GM12878 (cell line): Measurements from ENCODE around the gene ELAVL4. TPM values are rescaled to one million over a fixed set of nuclear protein-coding genes. Genes with fewer than 3 reads are reported as not detected.

ENCODE experiments used
- ATAC-seq: fragments of 200-7000 bp; cut with Tn5 transposase; 3 replicates; pipeline ENCODE4 v1.9.1; 2020; ENCODE audit warnings: mild to moderate bottlenecking, moderate library complexity
- BruUV-seq: library from RNA; stranded (reverse); fragments of 400-500 nt; replicated peaks from 2 replicates; lab custom pipeline; 2021; lab: Mats Ljungman, UMichigan
- CTCF ChIA-PET: fragments of 300-600 bp; sonication (Branson Sonifier 250); formaldehyde crosslinking; extraction: SDS; loops from one replicate; lab custom pipeline; 2021; ENCODE audit warnings: inconsistent platforms; lab: Yijun Ruan, JAX
- POLR2A ChIA-PET: fragments of 350-600 bp; formaldehyde crosslinking; extraction: SDS; loops from one replicate; lab custom pipeline; 2021; ENCODE audit warnings: inconsistent platforms; lab: Charles Lee
- RAD21 ChIA-PET: fragments of 300-600 bp; sonication (Branson Sonifier 250); formaldehyde crosslinking; loops from one replicate; lab custom pipeline; 2023; ENCODE audit warnings: antibody characterized with exemption; ENCODE audit not compliant: unreplicated experiment; lab: Charles Lee
- SMC1A ChIA-PET: fragments of 300-600 bp; sonication (Branson Sonifier 250); formaldehyde crosslinking; loops from one replicate; lab custom pipeline; 2023; ENCODE audit not compliant: unreplicated experiment, uncharacterized antibody; lab: Charles Lee
- DNase-seq: peaks from one replicate; pipeline ENCODE4 v3.0.0-alpha.2; 2011; ENCODE audit warnings: low read depth, low spot score
- FAIRE-seq: peaks from 3 replicates; lab custom pipeline; 2011; peaks lifted over from hg19 to GRCh38; lab: Jason Lieb, UNC
- H2AFZ ChIP-seq: 2 replicates; pipeline ENCODE4 v1.6.0; 2011; ENCODE audit warnings: low read depth, low read length, control low read depth; ENCODE audit not compliant: control insufficient read depth
- H3K27ac ChIP-seq: 2 replicates; pipeline ENCODE4 v1.5.1; 2011; ENCODE audit warnings: control low read depth; ENCODE audit not compliant: control insufficient read depth, insufficient read depth
- H3K27me3 ChIP-seq, 2 experiments: replicated peaks in 1 of 2; 2 replicates each; pipeline versions ENCODE4 v1.6.0 to v1.6.1; 2011; ENCODE audit warnings: low read length in 1 of 2; ENCODE audit not compliant: control insufficient read depth in 2 of 2, insufficient read depth in 2 of 2
- H3K36me3 ChIP-seq, 2 experiments: 2 replicates each; pipeline ENCODE4 v1.5.1; 2011; ENCODE audit warnings: low read length in 1 of 2; ENCODE audit not compliant: control insufficient read depth in 2 of 2, insufficient read depth in 2 of 2
- H3K4me1 ChIP-seq: 2 replicates; pipeline ENCODE4 v1.6.1; 2011; ENCODE audit warnings: mild to moderate bottlenecking, low read length, moderate library complexity, mixed read lengths; ENCODE audit not compliant: control insufficient read depth, insufficient read depth
- H3K4me2 ChIP-seq: 2 replicates; pipeline ENCODE4 v1.6.0; 2011; ENCODE audit warnings: control low read depth; ENCODE audit not compliant: control insufficient read depth, insufficient read depth
- H3K4me3 ChIP-seq: fragments of 200-600 bp; sonication (generic); 2 replicates; pipeline ENCODE4 v1.5.1; 2016
- H3K79me2 ChIP-seq: 2 replicates; pipeline ENCODE4 v1.6.0; 2011; ENCODE audit warnings: low read length; ENCODE audit not compliant: control insufficient read depth, insufficient read depth
- H3K9ac ChIP-seq: 2 replicates; pipeline ENCODE4 v1.8.0; 2011; ENCODE audit warnings: low read length, control low read depth, mixed read lengths; ENCODE audit not compliant: control insufficient read depth, insufficient read depth
- H3K9me3 ChIP-seq: replicated peaks from 3 replicates; pipeline ENCODE4 v1.5.1; 2011; ENCODE audit warnings: mild to moderate bottlenecking, low read length; ENCODE audit not compliant: control insufficient read depth, insufficient read depth
- H4K20me1 ChIP-seq: 2 replicates; pipeline ENCODE4 v1.6.0; 2011; ENCODE audit not compliant: control insufficient read depth, insufficient read depth
- ATF7 ChIP-seq: fragments of 450-650 bp; IDR thresholded peaks from 2 replicates; pipeline ENCODE4 v1.6.1; 2016; ENCODE audit warnings: low read depth, mild to moderate bottlenecking
- BCL3 ChIP-seq: IDR thresholded peaks from 2 replicates; pipeline ENCODE4 v1.6.1; 2011; ENCODE audit warnings: borderline replicate concordance, low read depth, mild to moderate bottlenecking, moderate library complexity, low read length; ENCODE audit not compliant: insufficient read depth, poor library complexity, severe bottlenecking
- CBX5 ChIP-seq: sonication (generic); IDR thresholded peaks from 2 replicates; pipeline ENCODE4 v1.6.1; 2016; ENCODE audit warnings: low read depth, moderate library complexity, mild to moderate bottlenecking, inconsistent platforms
- CHD1 ChIP-seq: IDR thresholded peaks from 2 replicates; pipeline ENCODE4 v1.6.1; 2012; ENCODE audit warnings: low read depth, low read length, improper control_type of control experiment
- DPF2 ChIP-seq: fragments of 450-650 bp; IDR thresholded peaks from 2 replicates; pipeline ENCODE4 v1.6.1; 2017; ENCODE audit warnings: mild to moderate bottlenecking
- EZH2 ChIP-seq: IDR thresholded peaks from 2 replicates; pipeline ENCODE4 v1.6.1; 2012; ENCODE audit warnings: low read depth, mild to moderate bottlenecking, control low read depth, inconsistent platforms, low read length, borderline replicate concordance; ENCODE audit not compliant: control insufficient read depth
- MYC ChIP-seq: IDR thresholded peaks from 2 replicates; pipeline ENCODE4 v1.6.1; 2011; ENCODE audit warnings: mild to moderate bottlenecking, low read length, moderate library complexity, inconsistent platforms; ENCODE audit not compliant: insufficient read depth, insufficient replicate concordance, insufficient read length, severe bottlenecking
- NFIC ChIP-seq: IDR thresholded peaks from 2 replicates; pipeline ENCODE4 v1.6.1; 2012; ENCODE audit warnings: low read depth, mild to moderate bottlenecking, inconsistent platforms, low read length, moderate library complexity
- NFYA ChIP-seq: IDR thresholded peaks from 2 replicates; pipeline ENCODE4 v1.6.1; 2011; ENCODE audit warnings: low read depth, mild to moderate bottlenecking, low read length, improper control_type of control experiment, borderline replicate concordance
- PML ChIP-seq: IDR thresholded peaks from 2 replicates; pipeline ENCODE4 v1.6.1; 2012; ENCODE audit warnings: low read length, inconsistent platforms
- SUZ12 ChIP-seq: fragments of 200-600 bp; sonication (generic); IDR thresholded peaks from one replicate; pipeline ENCODE4 v1.6.1; 2018; ENCODE audit warnings: antibody characterized with exemption, mild to moderate bottlenecking; ENCODE audit not compliant: unreplicated experiment
- YY1 ChIP-seq: IDR thresholded peaks from 2 replicates; pipeline ENCODE4 v1.6.1; 2011; ENCODE audit warnings: low read depth, mild to moderate bottlenecking, low read length
- ZNF622 ChIP-seq: fragments of 450-650 bp; IDR thresholded peaks from 2 replicates; pipeline ENCODE4 v1.6.1; 2017; ENCODE audit warnings: mild to moderate bottlenecking, inconsistent platforms
- ZZZ3 ChIP-seq: IDR thresholded peaks from 2 replicates; pipeline ENCODE4 v1.6.1; 2011; ENCODE audit warnings: low read depth; ENCODE audit not compliant: control insufficient read depth, insufficient read length
- WGBS: methylation state at CpG from one replicate; pipeline ENCODE4 v1.1.6; 2016; ENCODE audit warnings: low lambda C conversion rate; ENCODE audit not compliant: insufficient replicate concordance, insufficient coverage; ENCODE audit errors: missing lambda C conversion rate; 5-methylcytosine and 5-hydroxymethylcytosine counted together
- in situ Hi-C: fragments of 300-500 bp; cut with MboI; formaldehyde crosslinking; loops from 9 replicates; pipeline ENCODE4 v1.14.3; 2018; ENCODE audit warnings: mixed read lengths
- intact Hi-C: fragments of 100-400 bp; cut with micrococcal nuclease; formaldehyde crosslinking; loops from one replicate; pipeline ENCODE4 v1.14.2; 2022; ENCODE audit not compliant: unreplicated experiment
- polyA plus RNA-seq, 11 experiments: library from polyadenylated mRNA; depleted of rRNA in 4 of 11; unstranded in 6 of 11; stranded (reverse) in 5 of 11; fragments of >200 nt; fragmentation: Nextera tagmentation in 4 of 11; fragmentation: Illumina TruSeq in 1 of 11; extraction: Ambion mirVana in 4 of 11; extraction: Trizol in 1 of 11; gene quantifications; 1 replicate in 1 of 11; 2 replicates in 10 of 11; pipeline versions ENCODE4 v1.2.1 to v1.2.3, GENCODE V29; 2011 to 2016; ENCODE audit warnings: inconsistent platforms in 2 of 11, missing spikeins in 2 of 11, low read depth in 1 of 11
- total RNA-seq, 4 experiments: library from RNA; depleted of rRNA in 3 of 4; stranded (reverse); fragments of >200 nt in 3 of 4; fragmentation: Illumina TruSeq in 1 of 4; extraction: Trizol in 1 of 4; gene quantifications; 2 replicates each; pipeline versions ENCODE4 v1.2.1 to v1.2.3, GENCODE V29; 2013 to 2021
- TF ChIP-seq, protein P1 (sequence below): fragments of 450-650 bp; IDR thresholded peaks from 2 replicates; pipeline ENCODE4 v1.6.1; 2016; ENCODE audit warnings: mild to moderate bottlenecking
- TF ChIP-seq, protein P2 (sequence below): fragments of 450-650 bp; IDR thresholded peaks from 2 replicates; pipeline ENCODE4 v1.6.1; 2016; ENCODE audit warnings: mild to moderate bottlenecking, moderate library complexity, borderline replicate concordance

The ELAVL4 gene
- total and polyA plus RNA-seq, 10 of the 15 experiments (the other 5 are each of a cell fraction or from before 2014, with no cell fraction given) = 0.10 to 0.53 (median 0.17) TPM; not detected in 6

GRCh38 chr1:50139339-50140181 lies 30.8 kb downstream of the ELAVL4 start:
- POLR2A ChIA-PET = no interaction called here
- intact Hi-C loops (no loop called here), in situ Hi-C loops (no loop called here)
- CTCF ChIA-PET = no interaction called here
- TF ChIP-seq BCL3 (no peak), ATF7 (no peak), CHD1 (no peak), NFIC (no peak), ZNF622 (no peak), NFYA (no peak), ZZZ3 (no peak), EZH2 (no peak), DPF2 (no peak), CBX5 (no peak), YY1 (no peak), PML (no peak), MYC (no peak), SUZ12 (no peak)
- TF ChIP-seq, protein P1, sequence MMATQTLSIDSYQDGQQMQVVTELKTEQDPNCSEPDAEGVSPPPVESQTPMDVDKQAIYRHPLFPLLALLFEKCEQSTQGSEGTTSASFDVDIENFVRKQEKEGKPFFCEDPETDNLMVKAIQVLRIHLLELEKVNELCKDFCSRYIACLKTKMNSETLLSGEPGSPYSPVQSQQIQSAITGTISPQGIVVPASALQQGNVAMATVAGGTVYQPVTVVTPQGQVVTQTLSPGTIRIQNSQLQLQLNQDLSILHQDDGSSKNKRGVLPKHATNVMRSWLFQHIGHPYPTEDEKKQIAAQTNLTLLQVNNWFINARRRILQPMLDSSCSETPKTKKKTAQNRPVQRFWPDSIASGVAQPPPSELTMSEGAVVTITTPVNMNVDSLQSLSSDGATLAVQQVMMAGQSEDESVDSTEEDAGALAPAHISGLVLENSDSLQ = no peak
- TF ChIP-seq, protein P2, sequence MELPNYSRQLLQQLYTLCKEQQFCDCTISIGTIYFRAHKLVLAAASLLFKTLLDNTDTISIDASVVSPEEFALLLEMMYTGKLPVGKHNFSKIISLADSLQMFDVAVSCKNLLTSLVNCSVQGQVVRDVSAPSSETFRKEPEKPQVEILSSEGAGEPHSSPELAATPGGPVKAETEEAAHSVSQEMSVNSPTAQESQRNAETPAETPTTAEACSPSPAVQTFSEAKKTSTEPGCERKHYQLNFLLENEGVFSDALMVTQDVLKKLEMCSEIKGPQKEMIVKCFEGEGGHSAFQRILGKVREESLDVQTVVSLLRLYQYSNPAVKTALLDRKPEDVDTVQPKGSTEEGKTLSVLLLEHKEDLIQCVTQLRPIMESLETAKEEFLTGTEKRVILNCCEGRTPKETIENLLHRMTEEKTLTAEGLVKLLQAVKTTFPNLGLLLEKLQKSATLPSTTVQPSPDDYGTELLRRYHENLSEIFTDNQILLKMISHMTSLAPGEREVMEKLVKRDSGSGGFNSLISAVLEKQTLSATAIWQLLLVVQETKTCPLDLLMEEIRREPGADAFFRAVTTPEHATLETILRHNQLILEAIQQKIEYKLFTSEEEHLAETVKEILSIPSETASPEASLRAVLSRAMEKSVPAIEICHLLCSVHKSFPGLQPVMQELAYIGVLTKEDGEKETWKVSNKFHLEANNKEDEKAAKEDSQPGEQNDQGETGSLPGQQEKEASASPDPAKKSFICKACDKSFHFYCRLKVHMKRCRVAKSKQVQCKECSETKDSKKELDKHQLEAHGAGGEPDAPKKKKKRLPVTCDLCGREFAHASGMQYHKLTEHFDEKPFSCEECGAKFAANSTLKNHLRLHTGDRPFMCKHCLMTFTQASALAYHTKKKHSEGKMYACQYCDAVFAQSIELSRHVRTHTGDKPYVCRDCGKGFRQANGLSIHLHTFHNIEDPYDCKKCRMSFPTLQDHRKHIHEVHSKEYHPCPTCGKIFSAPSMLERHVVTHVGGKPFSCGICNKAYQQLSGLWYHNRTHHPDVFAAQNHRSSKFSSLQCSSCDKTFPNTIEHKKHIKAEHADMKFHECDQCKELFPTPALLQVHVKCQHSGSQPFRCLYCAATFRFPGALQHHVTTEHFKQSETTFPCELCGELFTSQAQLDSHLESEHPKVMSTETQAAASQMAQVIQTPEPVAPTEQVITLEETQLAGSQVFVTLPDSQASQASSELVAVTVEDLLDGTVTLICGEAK = no peak
- ATAC-seq (no peak), FAIRE-seq (no peak), DNase-seq (no peak)
- RAD21 ChIA-PET = no interaction called here
- SMC1A ChIA-PET = no interaction called here
- Histone ChIP-seq H3K4me3 (no peak overlapping the region), H3K4me1 (no peaks in the 10 kb centered on the region), H3K4me2 (no peak overlapping the region), H3K36me3 (no peaks in the 10 kb centered on the region), H3K27me3 (no peaks in the 10 kb centered on the region), H3K27ac (no peak overlapping the region), H3K9me3 (no peaks in the 10 kb centered on the region), H3K79me2 (no peaks in the 10 kb centered on the region), H4K20me1 (no peaks in the 10 kb centered on the region), H2AFZ (no peak overlapping the region), H3K9ac (no peak overlapping the region)
- 40% methylated on average over 10 of the region's 10 CpGs for WGBS
- BruUV-seq = no TSS peak
